HEK293 (cell line): ENCODE results near the gene C2.

Source experiments
- ZNF138 ChIP-seq: fragments of 450-650 bp; formaldehyde crosslinking; IDR thresholded peaks from 2 replicates; pipeline ENCODE4 v1.5.1; 2016; ENCODE audit warnings: missing biosample characterization, missing genetic modification characterization, borderline replicate concordance
- ZNF23 ChIP-seq: fragments of 450-650 bp; formaldehyde crosslinking; IDR thresholded peaks from 2 replicates; pipeline ENCODE4 v1.5.1; 2016; ENCODE audit warnings: missing biosample characterization, missing genetic modification characterization, borderline replicate concordance
- ZSCAN30 ChIP-seq: fragments of 450-650 bp; IDR thresholded peaks from 2 replicates; pipeline ENCODE4 v1.5.1; 2018; ENCODE audit warnings: missing biosample characterization, mild to moderate bottlenecking, missing genetic modification characterization, moderate library complexity
- TF ChIP-seq, protein P1 (sequence below): fragments of 450-650 bp; formaldehyde crosslinking; IDR thresholded peaks from 2 replicates; pipeline ENCODE4 v1.5.1; 2016; ENCODE audit warnings: missing biosample characterization, missing genetic modification characterization

DNA sequence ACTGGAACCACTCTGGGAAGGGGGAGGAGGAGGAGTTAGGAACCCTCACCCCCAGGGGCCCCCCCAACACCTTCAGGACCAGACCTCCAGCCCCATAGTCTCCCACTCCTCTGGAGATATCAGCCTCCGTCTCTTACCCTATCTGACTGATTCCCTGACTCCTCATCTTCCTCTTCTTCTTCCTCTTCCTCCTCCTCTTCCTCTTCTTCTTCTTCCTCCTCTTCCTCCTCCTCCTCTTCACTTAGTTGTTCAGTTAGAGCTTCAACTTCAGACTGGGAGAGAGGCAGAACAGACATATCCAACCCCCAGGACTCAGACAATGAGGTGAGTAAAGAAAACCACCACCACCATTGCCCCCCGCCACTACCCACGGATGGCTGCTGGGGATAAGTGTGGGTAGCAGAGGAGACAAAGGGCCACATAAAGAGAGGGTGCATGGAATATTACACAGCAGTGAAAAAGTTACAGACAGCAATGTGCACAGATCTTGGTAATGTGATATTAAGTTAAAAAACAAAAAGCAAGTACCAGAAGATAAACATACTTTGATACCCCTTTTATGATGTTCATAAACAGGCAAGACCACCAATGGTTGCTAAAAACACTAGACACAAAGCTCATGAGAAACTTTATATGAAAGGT lies 38.1 kb upstream of the C2 start:
- TF ChIP-seq, protein P1, sequence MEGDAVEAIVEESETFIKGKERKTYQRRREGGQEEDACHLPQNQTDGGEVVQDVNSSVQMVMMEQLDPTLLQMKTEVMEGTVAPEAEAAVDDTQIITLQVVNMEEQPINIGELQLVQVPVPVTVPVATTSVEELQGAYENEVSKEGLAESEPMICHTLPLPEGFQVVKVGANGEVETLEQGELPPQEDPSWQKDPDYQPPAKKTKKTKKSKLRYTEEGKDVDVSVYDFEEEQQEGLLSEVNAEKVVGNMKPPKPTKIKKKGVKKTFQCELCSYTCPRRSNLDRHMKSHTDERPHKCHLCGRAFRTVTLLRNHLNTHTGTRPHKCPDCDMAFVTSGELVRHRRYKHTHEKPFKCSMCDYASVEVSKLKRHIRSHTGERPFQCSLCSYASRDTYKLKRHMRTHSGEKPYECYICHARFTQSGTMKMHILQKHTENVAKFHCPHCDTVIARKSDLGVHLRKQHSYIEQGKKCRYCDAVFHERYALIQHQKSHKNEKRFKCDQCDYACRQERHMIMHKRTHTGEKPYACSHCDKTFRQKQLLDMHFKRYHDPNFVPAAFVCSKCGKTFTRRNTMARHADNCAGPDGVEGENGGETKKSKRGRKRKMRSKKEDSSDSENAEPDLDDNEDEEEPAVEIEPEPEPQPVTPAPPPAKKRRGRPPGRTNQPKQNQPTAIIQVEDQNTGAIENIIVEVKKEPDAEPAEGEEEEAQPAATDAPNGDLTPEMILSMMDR (tag by site-specific recombination) = no peak
- TF ChIP-seq ZNF23 (tag by site-specific recombination) (no peak), ZSCAN30 (no peak), ZNF138 (no peak)
